ENCODE measurements around the gene PDIK1L.

Gene PDIK1L

GRCh38 chr1:26124418-26125331, 13.1 kb downstream of the PDIK1L start:
- no peaks in the 10 kb centered on the region for H3K9me3 ChIP-seq (ENCODE audit: control insufficient read depth in 2 of 2, low read length in 2 of 2)

GRCh38 chr1:26125382-26125781, 13.8 kb downstream of the PDIK1L start:
- no peaks in the 10 kb centered on the region for H3K9me3 ChIP-seq (ENCODE audit: control insufficient read depth in 2 of 2, low read length in 2 of 2)
- H3K27ac ChIP-seq (ENCODE audit: low read length), result no peak overlapping the region
- H3K36me3 ChIP-seq (ENCODE audit: control insufficient read depth in 2 of 2, insufficient read depth in 2 of 2, low read length in 2 of 2), result peaks cover 0 to 3% of the 10 kb centered on the region in 2 donors
- H3K27me3 ChIP-seq (ENCODE audit: control insufficient read depth in 1 of 2, insufficient read depth in 2 of 2, low read length in 2 of 2), result no peaks in the 10 kb centered on the region
- H3K9ac ChIP-seq (ENCODE audit: low read length in 2 of 2), result no peak overlapping the region
- H3K4me3 ChIP-seq (ENCODE audit: low read length in 2 of 2), result no peak overlapping the region
- H3K4me1 ChIP-seq (ENCODE audit: control insufficient read depth, insufficient read depth, low read length), result peaks cover 9% of the 10 kb centered on the region

More at GRCh38 chr1:26124418-26125331, 13.1 kb downstream of the PDIK1L start:
- H3K27ac ChIP-seq (ENCODE audit: low read length), result no peak overlapping the region
- peaks cover 9% of the 10 kb centered on the region for H3K4me1 ChIP-seq (ENCODE audit: control insufficient read depth, insufficient read depth, low read length)
- H3K36me3 ChIP-seq (ENCODE audit: control insufficient read depth in 2 of 2, insufficient read depth in 2 of 2, low read length in 2 of 2), result peaks cover 0 to 3% of the 10 kb centered on the region in 2 donors
- no peak overlapping the region for H3K9ac ChIP-seq (ENCODE audit: low read length in 2 of 2)
- no peak overlapping the region for H3K4me3 ChIP-seq (ENCODE audit: low read length in 2 of 2)
- H3K27me3 ChIP-seq (ENCODE audit: control insufficient read depth in 1 of 2, insufficient read depth in 2 of 2, low read length in 2 of 2), result no peaks in the 10 kb centered on the region

- no peak overlapping the region for H3K9ac ChIP-seq (ENCODE audit: low read length in 2 of 2)
- H3K27me3 ChIP-seq (ENCODE audit: control insufficient read depth in 1 of 2, insufficient read depth in 2 of 2, low read length in 2 of 2), result no peaks in the 10 kb centered on the region
- no peaks in the 10 kb centered on the region for H3K9me3 ChIP-seq (ENCODE audit: control insufficient read depth in 2 of 2, low read length in 2 of 2)
- no peak overlapping the region for H3K4me3 ChIP-seq (ENCODE audit: low read length in 2 of 2)
- peaks cover 0 to 3% of the 10 kb centered on the region in 2 donors for H3K36me3 ChIP-seq (ENCODE audit: control insufficient read depth in 2 of 2, insufficient read depth in 2 of 2, low read length in 2 of 2)
- peaks cover 9% of the 10 kb centered on the region for H3K4me1 ChIP-seq (ENCODE audit: control insufficient read depth, insufficient read depth, low read length)
- H3K27ac ChIP-seq (ENCODE audit: low read length), result no peak overlapping the region
Measured at GRCh38 chr1:26125946-26126320, 14.3 kb downstream of the PDIK1L start.

GRCh38 chr1:26126321-26127084, 14.9 kb downstream of the PDIK1L start:
- H3K27ac ChIP-seq (ENCODE audit: low read length), result no peak overlapping the region
- no peak overlapping the region for H3K4me3 ChIP-seq (ENCODE audit: low read length in 2 of 2)
- peaks cover 0 to 3% of the 10 kb centered on the region in 2 donors for H3K36me3 ChIP-seq (ENCODE audit: control insufficient read depth in 2 of 2, insufficient read depth in 2 of 2, low read length in 2 of 2)
- no peaks in the 10 kb centered on the region for H3K9me3 ChIP-seq (ENCODE audit: control insufficient read depth in 2 of 2, low read length in 2 of 2)
- no peak overlapping the region for H3K9ac ChIP-seq (ENCODE audit: low read length in 2 of 2)
- H3K27me3 ChIP-seq (ENCODE audit: control insufficient read depth in 1 of 2, insufficient read depth in 2 of 2, low read length in 2 of 2), result no peaks in the 10 kb centered on the region
- H3K4me1 ChIP-seq (ENCODE audit: control insufficient read depth, insufficient read depth, low read length), result peaks cover 9% of the 10 kb centered on the region

- Histone ChIP-seq H3K4me1 (ENCODE audit: control insufficient read depth, insufficient read depth, low read length) (peaks cover 3% of the 10 kb centered on the region), H3K9ac (ENCODE audit: low read length in 2 of 2) (peak overlapping the region in 1 of 2 donors; percentile 12), H3K36me3 (ENCODE audit: control insufficient read depth in 2 of 2, insufficient read depth in 2 of 2, low read length in 2 of 2) (no peaks in the 10 kb centered on the region), H3K4me3 (ENCODE audit: low read length in 2 of 2) (peak overlapping the region in 1 of 2 donors; percentile 22), H3K9me3 (ENCODE audit: control insufficient read depth in 2 of 2, low read length in 2 of 2) (no peaks in the 10 kb centered on the region), H3K27ac (ENCODE audit: low read length) (no peak overlapping the region), H3K27me3 (ENCODE audit: control insufficient read depth in 1 of 2, insufficient read depth in 2 of 2, low read length in 2 of 2) (no peaks in the 10 kb centered on the region)
Measured at GRCh38 chr1:26127235-26128163, 15.9 kb downstream of the PDIK1L start.

GRCh38 chr1:26129778-26130177, 18.2 kb downstream of the PDIK1L start:
- no peak overlapping the region for H3K9ac ChIP-seq (ENCODE audit: low read length in 2 of 2)
- no peaks in the 10 kb centered on the region for H3K9me3 ChIP-seq (ENCODE audit: control insufficient read depth in 2 of 2, low read length in 2 of 2)
- H3K4me3 ChIP-seq (ENCODE audit: low read length in 2 of 2), result no peak overlapping the region
- no peaks in the 10 kb centered on the region for H3K27me3 ChIP-seq (ENCODE audit: control insufficient read depth in 1 of 2, insufficient read depth in 2 of 2, low read length in 2 of 2)
- H3K27ac ChIP-seq (ENCODE audit: low read length), result no peak overlapping the region
- H3K36me3 ChIP-seq (ENCODE audit: control insufficient read depth in 2 of 2, insufficient read depth in 2 of 2, low read length in 2 of 2), result no peaks in the 10 kb centered on the region
- H3K4me1 ChIP-seq (ENCODE audit: control insufficient read depth, insufficient read depth, low read length), result peaks cover 3% of the 10 kb centered on the region

- peaks cover 3% of the 10 kb centered on the region for H3K4me1 ChIP-seq (ENCODE audit: control insufficient read depth, insufficient read depth, low read length)
- H3K4me3 ChIP-seq (ENCODE audit: low read length in 2 of 2), result no peak overlapping the region
Measured at GRCh38 chr1:26130695-26131094, 19.1 kb downstream of the PDIK1L start.

GRCh38 chr1:26132128-26132833, 20.7 kb downstream of the PDIK1L start:
- peaks cover 3% of the 10 kb centered on the region for H3K4me1 ChIP-seq (ENCODE audit: control insufficient read depth, insufficient read depth, low read length)
- no peak overlapping the region for H3K27ac ChIP-seq (ENCODE audit: low read length)
- H3K9ac ChIP-seq (ENCODE audit: low read length in 2 of 2), result no peak overlapping the region
- H3K4me3 ChIP-seq (ENCODE audit: low read length in 2 of 2), result no peak overlapping the region
- H3K27me3 ChIP-seq (ENCODE audit: control insufficient read depth in 1 of 2, insufficient read depth in 2 of 2, low read length in 2 of 2), result no peaks in the 10 kb centered on the region
- H3K36me3 ChIP-seq (ENCODE audit: control insufficient read depth in 2 of 2, insufficient read depth in 2 of 2, low read length in 2 of 2), result no peaks in the 10 kb centered on the region
- no peaks in the 10 kb centered on the region for H3K9me3 ChIP-seq (ENCODE audit: control insufficient read depth in 2 of 2, low read length in 2 of 2)

More at GRCh38 chr1:26130695-26131094, 19.1 kb downstream of the PDIK1L start:
- H3K36me3 ChIP-seq (ENCODE audit: control insufficient read depth in 2 of 2, insufficient read depth in 2 of 2, low read length in 2 of 2), result no peaks in the 10 kb centered on the region
- no peaks in the 10 kb centered on the region for H3K9me3 ChIP-seq (ENCODE audit: control insufficient read depth in 2 of 2, low read length in 2 of 2)
- H3K9ac ChIP-seq (ENCODE audit: low read length in 2 of 2), result no peak overlapping the region
- no peaks in the 10 kb centered on the region for H3K27me3 ChIP-seq (ENCODE audit: control insufficient read depth in 1 of 2, insufficient read depth in 2 of 2, low read length in 2 of 2)
- no peak overlapping the region for H3K27ac ChIP-seq (ENCODE audit: low read length)

GRCh38 chr1:26132834-26133167, 21.2 kb downstream of the PDIK1L start:
- peaks cover 3% of the 10 kb centered on the region for H3K4me1 ChIP-seq (ENCODE audit: control insufficient read depth, insufficient read depth, low read length)
- H3K36me3 ChIP-seq (ENCODE audit: control insufficient read depth in 2 of 2, insufficient read depth in 2 of 2, low read length in 2 of 2), result no peaks in the 10 kb centered on the region
- no peak overlapping the region for H3K4me3 ChIP-seq (ENCODE audit: low read length in 2 of 2)
- H3K27me3 ChIP-seq (ENCODE audit: control insufficient read depth in 1 of 2, insufficient read depth in 2 of 2, low read length in 2 of 2), result no peaks in the 10 kb centered on the region
- no peaks in the 10 kb centered on the region for H3K9me3 ChIP-seq (ENCODE audit: control insufficient read depth in 2 of 2, low read length in 2 of 2)
- no peak overlapping the region for H3K9ac ChIP-seq (ENCODE audit: low read length in 2 of 2)
- no peak overlapping the region for H3K27ac ChIP-seq (ENCODE audit: low read length)

- Histone ChIP-seq H3K4me3 (ENCODE audit: low read length in 2 of 2) (no peak overlapping the region), H3K27me3 (ENCODE audit: control insufficient read depth in 1 of 2, insufficient read depth in 2 of 2, low read length in 2 of 2) (no peaks in the 10 kb centered on the region), H3K4me1 (ENCODE audit: control insufficient read depth, insufficient read depth, low read length) (no peaks in the 10 kb centered on the region), H3K9ac (ENCODE audit: low read length in 2 of 2) (no peak overlapping the region), H3K36me3 (ENCODE audit: control insufficient read depth in 2 of 2, insufficient read depth in 2 of 2, low read length in 2 of 2) (no peaks in the 10 kb centered on the region), H3K9me3 (ENCODE audit: control insufficient read depth in 2 of 2, low read length in 2 of 2) (no peaks in the 10 kb centered on the region), H3K27ac (ENCODE audit: low read length) (no peak overlapping the region)
Measured at GRCh38 chr1:26134466-26134865, 22.8 kb downstream of the PDIK1L start.
